Spleen (tissue), 11 donors: Measurements from ENCODE around the gene ADAM8. TPM values are rescaled to one million over a fixed set of nuclear protein-coding genes. Genes with fewer than 3 reads are reported as not detected.

Source experiments
- DNase-seq: peaks from one replicate; pipeline ENCODE4 v3.0.0-alpha.2; 2020
- H3K27ac ChIP-seq, 8 donors: fragments of 200-600 bp; sonication (generic) in 7 of 8; 1 replicate in 4 of 8; 2 replicates in 4 of 8; pipeline versions ENCODE4 v1.5.0 to v1.8.0; 2016 to 2021; ENCODE audit warnings: inconsistent platforms in 4 of 8, mild to moderate bottlenecking in 4 of 8, moderate library complexity in 1 of 8
- H3K27me3 ChIP-seq, 7 donors: fragments of 200-600 bp; sonication (generic) in 6 of 7; replicated peaks in 1 of 7; 1 replicate in 4 of 7; 2 replicates in 3 of 7; pipeline versions ENCODE4 v1.5.0 to v1.8.0; 2016 to 2021; ENCODE audit warnings: inconsistent platforms in 3 of 7, mild to moderate bottlenecking in 1 of 7
- H3K36me3 ChIP-seq, 6 donors: fragments of 200-600 bp; sonication (generic) in 5 of 6; 1 replicate in 4 of 6; 2 replicates in 2 of 6; pipeline versions ENCODE4 v1.5.0 to v1.8.0; 2016 to 2021; ENCODE audit warnings: inconsistent platforms in 2 of 6
- H3K4me1 ChIP-seq, 6 donors: fragments of 200-600 bp; sonication (generic) in 5 of 6; 1 replicate in 3 of 6; 2 replicates in 3 of 6; pipeline versions ENCODE4 v1.5.0 to v1.8.0; 2016 to 2021; ENCODE audit warnings: inconsistent platforms in 3 of 6
- H3K4me3 ChIP-seq, 8 donors: fragments of 200-600 bp; sonication (generic) in 7 of 8; 1 replicate in 4 of 8; 2 replicates in 4 of 8; pipeline versions ENCODE4 v1.5.0 to v1.8.0; 2016 to 2021; ENCODE audit warnings: inconsistent platforms in 4 of 8, mild to moderate bottlenecking in 4 of 8, moderate library complexity in 2 of 8
- H3K9me3 ChIP-seq, 8 donors: fragments of 200-600 bp; sonication (generic) in 7 of 8; 1 replicate in 4 of 8; 2 replicates in 4 of 8; pipeline versions ENCODE4 v1.5.0 to v1.8.0; 2016 to 2021; ENCODE audit warnings: inconsistent platforms in 4 of 8
- POLR2A ChIP-seq, 3 donors: fragments of 450-650 bp; IDR thresholded peaks; one replicate each; pipeline ENCODE4 v1.5.1; 2017; ENCODE audit warnings: antibody characterized with exemption in 3 of 3, mild to moderate bottlenecking in 1 of 3
- POLR2AphosphoS5 ChIP-seq, 3 donors: sonication (generic); formaldehyde crosslinking; IDR thresholded peaks; one replicate each; pipeline ENCODE4 v1.5.1; 2017; ENCODE audit warnings: antibody characterized with exemption in 3 of 3
- WGBS, 5 donors: extraction: QIAGEN DNeasy Blood & Tissue Kit in 3 of 5; methylation state at CpG; one replicate each; pipeline versions ENCODE4 v1.1.5 to v1.1.7; 2013 to 2018; 5-methylcytosine and 5-hydroxymethylcytosine counted together
- intact Hi-C: fragments of 100-400 bp; cut with DNase I; formaldehyde crosslinking; loops from one replicate; pipeline ENCODE4 v1.15.0; 2023; ENCODE audit warnings: low total_unique reads
- microRNA-seq, 3 donors: library from miRNA; unstranded; fragments of <30 nt; microRNA quantifications; one replicate each; pipeline versions ENCODE4 to v1.1.0, GENCODE V29; 2019 to 2020
- polyA plus RNA-seq, 3 donors: library from polyadenylated mRNA; stranded (reverse); fragments of 200-250 nt; gene quantifications; one replicate each; pipeline ENCODE4 v1.2.1, GENCODE V29; 2013
- total RNA-seq, 7 donors: library from RNA; depleted of rRNA in 3 of 7; stranded (reverse); fragments of >200 nt in 3 of 7; fragmentation: NEBNext Ultra II Directional in 4 of 7; extraction: Animal tissue kit (Norgen Biotek cat#: 25700) in 4 of 7; gene quantifications; one replicate each; pipeline versions ENCODE4 v1.1.0 to v1.2.1, GENCODE V29; 2016 to 2021
- TF ChIP-seq, protein P1 (sequence below), 11 experiments: fragments of 200-600 bp in 7 of 11; fragments of 450-650 bp in 4 of 11; sonication (generic) in 4 of 11; IDR thresholded peaks in 8 of 11; conservative IDR thresholded peaks in 3 of 11; 1 replicate in 7 of 11; 2 replicates in 4 of 11; pipeline versions ENCODE4 v1.4.0 to v1.8.0; 2016 to 2021; ENCODE audit warnings: antibody characterized with exemption in 11 of 11, inconsistent platforms in 4 of 11, mild to moderate bottlenecking in 1 of 11
- donor health status: healthy with polysubstance abuse.
- donor health status: DM: no; HTN: no; CAD: no; lungs with moderate emphysema.
- donor health status: DM: no; HTN: no; CAD: no.
- donor health status: Bipolar disorder and iron deficiency.
- donor health status: healthy.
- donor health status: DM: no; HTN: no; CAD: no.
- donor health status: DM: yes; HTN: yes; CAD: no.

ADAM8 gene
- total and polyA plus RNA-seq, 10 donors: 10.1 to 177 (median 67.8) TPM

DNA sequence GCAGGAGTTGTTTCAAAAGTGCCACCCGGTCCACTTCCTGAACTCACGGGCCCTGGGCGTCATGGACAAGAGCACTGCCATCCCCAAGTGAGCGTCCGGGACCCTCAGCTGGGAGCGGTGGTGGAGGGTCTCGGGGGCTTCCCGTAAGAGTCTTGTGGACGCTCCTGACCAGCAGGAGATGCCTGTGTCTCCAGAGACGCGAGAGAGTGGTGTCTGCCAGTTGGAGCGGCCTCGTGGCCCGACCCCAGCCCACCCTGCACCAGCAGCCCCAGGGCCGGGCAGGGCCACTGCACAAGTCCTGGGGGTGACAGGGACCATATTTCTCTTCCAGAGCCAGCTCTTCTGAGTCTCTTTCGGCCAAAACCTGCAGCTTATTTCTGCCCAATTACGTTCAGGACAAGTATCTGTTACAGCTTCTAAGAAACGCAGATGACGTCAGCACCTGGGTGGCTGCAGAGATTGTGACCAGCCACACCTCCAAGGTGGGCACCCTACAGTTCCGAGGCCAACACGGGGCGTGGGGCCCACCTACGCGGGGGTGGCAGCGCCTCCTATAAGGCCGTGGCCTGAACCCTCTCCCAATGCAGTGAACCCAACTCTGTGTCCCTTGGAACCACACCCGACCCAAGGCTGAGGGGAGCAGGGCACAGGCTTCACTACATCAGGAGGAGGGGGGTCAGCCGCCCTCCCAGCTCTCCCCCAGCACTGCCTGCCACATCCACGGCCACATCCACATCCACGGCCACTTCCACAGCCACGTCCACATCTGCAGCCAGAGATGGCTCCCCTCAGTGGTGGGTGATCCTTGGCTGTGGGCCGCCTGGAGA, 62.8 kb downstream of the ADAM8 start:
- WGBS, 5 donors: 84 to 89% (median 84%) methylated on average over 17 to 32 of the region's 32 CpGs
- H3K36me3 ChIP-seq: no peaks in the 10 kb centered on the region
- no peak for DNase-seq
- no peaks in the 10 kb centered on the region for H3K9me3 ChIP-seq
- H3K27ac ChIP-seq: no peak overlapping the region
- H3K27me3 ChIP-seq: peaks cover 0 to 61% (median 0%) of the 10 kb centered on the region in 7 donors
- intact Hi-C loops: no loop called here
- H3K4me1 ChIP-seq: no peaks in the 10 kb centered on the region
- no peak overlapping the region for H3K4me3 ChIP-seq
- TF ChIP-seq POLR2AphosphoS5 (IDR thresholded peaks at IDR 0.05) (no peak), POLR2A (IDR thresholded peaks at IDR 0.05) (no peak)
- TF ChIP-seq, protein P1, sequence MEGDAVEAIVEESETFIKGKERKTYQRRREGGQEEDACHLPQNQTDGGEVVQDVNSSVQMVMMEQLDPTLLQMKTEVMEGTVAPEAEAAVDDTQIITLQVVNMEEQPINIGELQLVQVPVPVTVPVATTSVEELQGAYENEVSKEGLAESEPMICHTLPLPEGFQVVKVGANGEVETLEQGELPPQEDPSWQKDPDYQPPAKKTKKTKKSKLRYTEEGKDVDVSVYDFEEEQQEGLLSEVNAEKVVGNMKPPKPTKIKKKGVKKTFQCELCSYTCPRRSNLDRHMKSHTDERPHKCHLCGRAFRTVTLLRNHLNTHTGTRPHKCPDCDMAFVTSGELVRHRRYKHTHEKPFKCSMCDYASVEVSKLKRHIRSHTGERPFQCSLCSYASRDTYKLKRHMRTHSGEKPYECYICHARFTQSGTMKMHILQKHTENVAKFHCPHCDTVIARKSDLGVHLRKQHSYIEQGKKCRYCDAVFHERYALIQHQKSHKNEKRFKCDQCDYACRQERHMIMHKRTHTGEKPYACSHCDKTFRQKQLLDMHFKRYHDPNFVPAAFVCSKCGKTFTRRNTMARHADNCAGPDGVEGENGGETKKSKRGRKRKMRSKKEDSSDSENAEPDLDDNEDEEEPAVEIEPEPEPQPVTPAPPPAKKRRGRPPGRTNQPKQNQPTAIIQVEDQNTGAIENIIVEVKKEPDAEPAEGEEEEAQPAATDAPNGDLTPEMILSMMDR (IDR thresholded peaks at IDR 0.05 in 8 of 11, conservative IDR thresholded peaks at IDR 0.05 in 3 of 11): no peak

DNA sequence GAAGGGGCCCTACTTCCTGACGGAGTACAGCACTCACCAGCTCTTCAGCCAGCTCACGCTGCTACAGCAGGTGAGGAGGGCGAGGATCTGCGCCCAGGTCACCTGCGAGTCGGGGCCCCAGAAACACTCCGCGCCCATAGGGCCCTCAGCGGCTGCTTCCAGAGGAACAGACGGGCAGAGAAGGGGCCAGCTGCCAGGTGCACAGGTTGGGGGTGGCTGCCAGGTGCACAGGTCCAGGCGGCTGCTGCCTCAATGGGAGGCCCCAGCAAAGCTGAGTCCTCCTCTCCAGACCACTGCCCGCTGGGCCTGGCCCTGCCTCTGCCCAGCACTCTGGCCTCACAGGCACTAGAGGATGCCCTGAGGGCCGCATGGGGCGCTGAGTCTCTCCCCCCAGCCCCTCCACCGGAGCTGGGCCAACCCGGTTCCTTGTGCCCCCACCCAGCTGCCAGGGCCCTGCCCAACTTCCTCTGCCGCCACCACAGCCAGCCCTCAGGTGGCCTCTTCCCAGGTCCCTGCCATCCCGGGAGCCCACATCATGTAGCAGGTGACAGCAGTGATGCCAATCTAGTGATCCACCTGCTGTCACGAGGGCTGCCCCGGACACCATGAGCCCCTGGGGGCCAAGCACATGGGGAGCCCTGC, 63.7 kb downstream of the ADAM8 start:
- no peaks in the 10 kb centered on the region for H3K36me3 ChIP-seq
- DNase-seq: no peak
- 79 to 87% (median 82%) methylated on average over 12 to 20 of the region's 20 CpGs for WGBS, 5 donors
- intact Hi-C loops: no loop called here
- H3K27ac ChIP-seq: no peak overlapping the region
- H3K27me3 ChIP-seq: peaks cover 0 to 53% (median 0%) of the 10 kb centered on the region in 7 donors
- no peaks in the 10 kb centered on the region for H3K9me3 ChIP-seq
- TF ChIP-seq POLR2AphosphoS5 (IDR thresholded peaks at IDR 0.05) (no peak), POLR2A (IDR thresholded peaks at IDR 0.05) (no peak)
- TF ChIP-seq, protein P1 (IDR thresholded peaks at IDR 0.05 in 8 of 11, conservative IDR thresholded peaks at IDR 0.05 in 3 of 11): no peak
- no peaks in the 10 kb centered on the region for H3K4me1 ChIP-seq
- H3K4me3 ChIP-seq: no peak overlapping the region

Small RNA genes lying within 50 kb of the gene (microRNA-seq; reads per million reads assigned to microRNA genes)
- 0 to 0.72 (median 0.35) reads per million in 3 donors for gene MIR202

Other genes with a start within 250 kb of the ADAM8 start
- gene ADGRA1, start 188.9 kb downstream of the ADAM8 start, total RNA-seq: under 1 TPM in 2 of 7 donors, not detected in 5; 0.26 to 0.34 TPM
- under 1 TPM in 2 of 3 donors, not detected in 1; 0.02 to 0.13 TPM for gene ADGRA1, start 188.9 kb downstream of the ADAM8 start, polyA plus RNA-seq
- gene KNDC1, start 116.6 kb downstream of the ADAM8 start, total RNA-seq: 1 to 10 TPM in 5 of 7 donors, under 1 TPM in 2; 0.32 to 3.5 (median 2.5) TPM
- under 1 TPM; 0.05 to 0.43 (median 0.29) TPM for gene KNDC1, start 116.6 kb downstream of the ADAM8 start, polyA plus RNA-seq
- gene UTF1, start 46.7 kb downstream of the ADAM8 start, total RNA-seq: under 1 TPM in 3 of 7 donors, not detected in 4; 0.41 to 0.54 (median 0.43) TPM
- gene UTF1, start 46.7 kb downstream of the ADAM8 start, polyA plus RNA-seq: under 1 TPM; 0.10 to 0.23 (median 0.13) TPM
- 10 to 100 TPM in 1 of 7 donors, 1 to 10 TPM in 6; 1.7 to 10.4 (median 3.4) TPM for gene VENTX, start 39.0 kb downstream of the ADAM8 start, total RNA-seq
- gene VENTX, start 39.0 kb downstream of the ADAM8 start, polyA plus RNA-seq: 1 to 10 TPM in 2 of 3 donors, under 1 TPM in 1; 0.76 to 6.3 (median 2.9) TPM
- gene TUBGCP2, start 32.0 kb upstream of the ADAM8 start, total RNA-seq: 10 to 100 TPM; 40.2 to 61.2 (median 51.9) TPM
- gene TUBGCP2, start 32.0 kb upstream of the ADAM8 start, polyA plus RNA-seq: 100 to 1,000 TPM in 2 of 3 donors, 10 to 100 TPM in 1; 85.2 to 201 (median 132) TPM
- gene ZNF511, start 32.0 kb upstream of the ADAM8 start, total RNA-seq: 10 to 100 TPM; 26.3 to 33.1 (median 29.2) TPM
- gene ZNF511, start 32.0 kb upstream of the ADAM8 start, polyA plus RNA-seq: 10 to 100 TPM; 43.3 to 50.6 (median 44.7) TPM
- 1 to 10 TPM in 3 of 7 donors, under 1 TPM in 3, not detected in 1; 0.30 to 3.4 (median 0.94) TPM for gene CALY, start 60.0 kb upstream of the ADAM8 start, total RNA-seq
- gene CALY, start 60.0 kb upstream of the ADAM8 start, polyA plus RNA-seq: under 1 TPM; 0.04 to 0.12 (median 0.10) TPM
- gene PRAP1, start 70.5 kb upstream of the ADAM8 start, total RNA-seq: not detected
- not detected for gene PRAP1, start 70.5 kb upstream of the ADAM8 start, polyA plus RNA-seq
- gene FUOM, start 81.2 kb upstream of the ADAM8 start, total RNA-seq: 10 to 100 TPM; 25.3 to 36.5 (median 27.7) TPM
- gene FUOM, start 81.2 kb upstream of the ADAM8 start, polyA plus RNA-seq: 10 to 100 TPM; 43.8 to 79.6 (median 47.9) TPM
- 10 to 100 TPM; 29.8 to 46.2 (median 44.8) TPM for gene ECHS1, start 96.5 kb upstream of the ADAM8 start, total RNA-seq
- gene ECHS1, start 96.5 kb upstream of the ADAM8 start, polyA plus RNA-seq: 10 to 100 TPM; 54.8 to 81.2 (median 62.7) TPM
- gene PAOX, start 102.4 kb upstream of the ADAM8 start, total RNA-seq: 10 to 100 TPM; 16.2 to 34.0 (median 22.8) TPM
- gene PAOX, start 102.4 kb upstream of the ADAM8 start, polyA plus RNA-seq: 10 to 100 TPM; 15.4 to 26.0 (median 19.3) TPM
- 10 to 100 TPM; 35.4 to 82.9 (median 63.7) TPM for gene MTG1, start 117.3 kb upstream of the ADAM8 start, total RNA-seq
- 100 to 1,000 TPM in 2 of 3 donors, 10 to 100 TPM in 1; 55.1 to 122 (median 101) TPM for gene MTG1, start 117.3 kb upstream of the ADAM8 start, polyA plus RNA-seq
- under 1 TPM in 3 of 7 donors, not detected in 4; 0.14 to 0.22 (median 0.14) TPM for gene SPRN, start 147.8 kb upstream of the ADAM8 start, total RNA-seq
- under 1 TPM; 0.20 to 0.58 (median 0.41) TPM for gene SPRN, start 147.8 kb upstream of the ADAM8 start, polyA plus RNA-seq
- 1 to 10 TPM; 3.7 to 9.7 (median 5.8) TPM for gene SCART1, start 177.1 kb upstream of the ADAM8 start, total RNA-seq
- 1 to 10 TPM in 1 of 3 donors, under 1 TPM in 2; 0.36 to 1.2 (median 0.72) TPM for gene SCART1, start 177.1 kb upstream of the ADAM8 start, polyA plus RNA-seq